ENCODE results near the gene STON1.
"Not testable (repeated sequence)": the region's sequence is repeated elsewhere in the genome, so short reads cannot be mapped to it uniquely, and the experiment has no call there.

Gene STON1

GRCh38 chr2:48529194-48529593 lies 760 bp upstream of the STON1 start:
- DNase-seq (ENCODE audit: low read depth) = no peak

GRCh38 chr2:48529676-48530032 lies 300 bp upstream of the STON1 start:
- no peak for DNase-seq (ENCODE audit: low read depth)

- no peak for DNase-seq (ENCODE audit: low read depth)
Observed at GRCh38 chr2:48531141-48531648, 1.2 kb downstream of the STON1 start.

GRCh38 chr2:48532174-48532573 lies 2.2 kb downstream of the STON1 start:
- DNase-seq (ENCODE audit: low read depth) = no peak

GRCh38 chr2:48532824-48533223 lies 2.9 kb downstream of the STON1 start:
- no peak for DNase-seq (ENCODE audit: low read depth)

- DNase-seq (ENCODE audit: low read depth) = no peak
Observed at GRCh38 chr2:48534781-48535180, 4.8 kb downstream of the STON1 start.

GRCh38 chr2:48540237-48540935 lies 10.4 kb downstream of the STON1 start:
- DNase-seq (ENCODE audit: low read depth) = no peak

- no peak for DNase-seq (ENCODE audit: low read depth)
Observed at GRCh38 chr2:48541666-48542389, 11.9 kb downstream of the STON1 start.

GRCh38 chr2:48543895-48544294 lies 13.9 kb downstream of the STON1 start:
- no peak for DNase-seq (ENCODE audit: low read depth)

GRCh38 chr2:48545244-48545643 lies 15.3 kb downstream of the STON1 start:
- DNase-seq (ENCODE audit: low read depth) = no peak

GRCh38 chr2:48548840-48549239 lies 18.9 kb downstream of the STON1 start:
- DNase-seq (ENCODE audit: low read depth) = no peak

- no peak for DNase-seq (ENCODE audit: low read depth)
Observed at GRCh38 chr2:48549972-48550371, 20.0 kb downstream of the STON1 start.

- no peak for DNase-seq (ENCODE audit: low read depth)
Observed at GRCh38 chr2:48551548-48551947, 21.6 kb downstream of the STON1 start.

GRCh38 chr2:48555071-48555470 lies 25.1 kb downstream of the STON1 start:
- not testable (repeated sequence) for DNase-seq (ENCODE audit: low read depth)

- no peak for DNase-seq (ENCODE audit: low read depth)
Observed at GRCh38 chr2:48558456-48558855, 28.5 kb downstream of the STON1 start.

GRCh38 chr2:48560546-48561209 lies 30.7 kb downstream of the STON1 start:
- no peak for DNase-seq (ENCODE audit: low read depth)

GRCh38 chr2:48562281-48562680 lies 32.3 kb downstream of the STON1 start:
- no peak for DNase-seq (ENCODE audit: low read depth)

GRCh38 chr2:48566592-48567310 lies 36.8 kb downstream of the STON1 start:
- no peak for DNase-seq (ENCODE audit: low read depth)

GRCh38 chr2:48567671-48568070 lies 37.7 kb downstream of the STON1 start:
- DNase-seq (ENCODE audit: low read depth) = no peak

- no peak for DNase-seq (ENCODE audit: low read depth)
Observed at GRCh38 chr2:48568547-48568946, 38.6 kb downstream of the STON1 start.

GRCh38 chr2:48569433-48569832 lies 39.5 kb downstream of the STON1 start:
- DNase-seq (ENCODE audit: low read depth) = no peak

GRCh38 chr2:48572816-48573215 lies 42.9 kb downstream of the STON1 start:
- DNase-seq (ENCODE audit: low read depth) = no peak

Measured in stimulated activated CD8-positive, alpha-beta memory T cell treated with anti-CD3 and anti-CD28 coated beads, Interleukin-15, amount 100 ng/mL, for 24 hours (primary cell).